Epithelial cell of esophagus (primary cell): ENCODE data around the gene SMYD3.

Source experiments
- DNase-seq: peaks from one replicate; pipeline ENCODE4 v3.0.0; 2010; ENCODE audit warnings: low read depth
- H3K4me3 ChIP-seq: 2 replicates; pipeline ENCODE4 v1.5.1; 2011; ENCODE audit warnings: mild to moderate bottlenecking, low read length, control low read depth
- CTCF ChIP-seq: IDR thresholded peaks from 2 replicates; pipeline ENCODE4 v1.5.1; 2011; ENCODE audit warnings: low read depth, mild to moderate bottlenecking, low read length, control low read depth, inconsistent platforms; ENCODE audit not compliant: insufficient read depth; ENCODE audit errors: missing control alignments

Gene SMYD3

GRCh38 chr1:245871191-245871590, 635.9 kb downstream of the SMYD3 start:
- DNase-seq = no peak
- no peak overlapping the region for H3K4me3 ChIP-seq
- no peak for TF ChIP-seq CTCF

GRCh38 chr1:245870698-245871097, 636.4 kb downstream of the SMYD3 start:
- TF ChIP-seq CTCF = no peak
- H3K4me3 ChIP-seq = no peak overlapping the region
- DNase-seq = no peak

GRCh38 chr1:245869847-245870246, 637.2 kb downstream of the SMYD3 start:
- TF ChIP-seq CTCF = no peak
- peak; percentile 35 for DNase-seq
- no peak overlapping the region for H3K4me3 ChIP-seq

GRCh38 chr1:245867738-245868137, 639.3 kb downstream of the SMYD3 start:
- H3K4me3 ChIP-seq = no peak overlapping the region
- no peak for TF ChIP-seq CTCF
- DNase-seq = no peak

GRCh38 chr1:245864872-245865271, 642.2 kb downstream of the SMYD3 start:
- no peak for TF ChIP-seq CTCF
- no peak overlapping the region for H3K4me3 ChIP-seq
- no peak for DNase-seq

GRCh38 chr1:245863566-245864184, 643.4 kb downstream of the SMYD3 start:
- TF ChIP-seq CTCF = no peak
- DNase-seq = no peak
- no peak overlapping the region for H3K4me3 ChIP-seq
